GM23338 (cell line): ENCODE results near the gene NFIA. TPM values are rescaled to one million over a fixed set of nuclear protein-coding genes. Genes with fewer than 3 reads are reported as not detected.
A peak's percentile ranks its signal among the peaks of the same experiment; 100 is the strongest.

Experiments used
- ATAC-seq: fragments of 200-7000 bp; cut with Tn5 transposase; 3 replicates; pipeline ENCODE4 v1.9.1; 2020
- DNase-seq: peaks from one replicate; pipeline ENCODE4 v3.0.0-alpha.2; 2015; ENCODE audit warnings: low spot score
- H2AFZ ChIP-seq: fragments of 200-600 bp; sonication (generic); 2 replicates; pipeline ENCODE4 v1.8.0; 2016; ENCODE audit warnings: antibody characterized with exemption, mild to moderate bottlenecking, moderate library complexity
- H3F3A ChIP-seq: fragments of 200-600 bp; sonication (generic); replicated peaks from 2 replicates; pipeline ENCODE4 v1.8.0; 2017; ENCODE audit warnings: antibody characterized with exemption, mixed run types, low read depth
- H3K27ac ChIP-seq: fragments of 200-600 bp; sonication (generic); 2 replicates; pipeline ENCODE4 v1.6.1; 2016; ENCODE audit warnings: low read depth
- H3K27me3 ChIP-seq: fragments of 200-600 bp; sonication (generic); 2 replicates; pipeline ENCODE4 v1.8.0; 2016; ENCODE audit warnings: mild to moderate bottlenecking, mixed run types, moderate library complexity; ENCODE audit not compliant: insufficient read depth
- H3K36me3 ChIP-seq: fragments of 200-600 bp; sonication (generic); 2 replicates; pipeline ENCODE4 v1.8.0; 2016; ENCODE audit warnings: mild to moderate bottlenecking; ENCODE audit not compliant: insufficient read depth
- H3K4me1 ChIP-seq: fragments of 200-600 bp; sonication (generic); 2 replicates; pipeline ENCODE4 v1.8.0; 2016; ENCODE audit warnings: mild to moderate bottlenecking, moderate library complexity; ENCODE audit not compliant: insufficient read depth
- H3K4me2 ChIP-seq: fragments of 200-600 bp; sonication (generic); 2 replicates; pipeline ENCODE4 v1.7.1; 2017; ENCODE audit warnings: mixed run types
- H3K4me3 ChIP-seq: fragments of 200-600 bp; sonication (generic); 2 replicates; pipeline ENCODE4 v1.6.1; 2016; ENCODE audit warnings: mixed run types
- H3K79me2 ChIP-seq: fragments of 200-600 bp; sonication (generic); replicated peaks from 2 replicates; pipeline ENCODE4 v1.8.0; 2017; ENCODE audit warnings: mild to moderate bottlenecking; ENCODE audit not compliant: insufficient read depth
- H3K9me2 ChIP-seq: fragments of 200-600 bp; sonication (generic); 2 replicates; pipeline ENCODE4 v1.8.0; 2017; ENCODE audit not compliant: insufficient read depth
- H4K20me1 ChIP-seq: fragments of 200-600 bp; sonication (generic); replicated peaks from 2 replicates; pipeline ENCODE4 v1.8.0; 2017; ENCODE audit warnings: mild to moderate bottlenecking; ENCODE audit not compliant: insufficient read depth
- H3K27ac Mint-ChIP-seq: 2 replicates; pipeline ENCODE4 v1.8.0; 2020; ENCODE audit warnings: inconsistent platforms, mild to moderate bottlenecking, moderate library complexity, mixed read lengths
- H3K27me3 Mint-ChIP-seq: 3 replicates; pipeline ENCODE4 v1.8.0; 2022; ENCODE audit warnings: low read depth, mild to moderate bottlenecking, moderate library complexity, mixed read lengths, inconsistent platforms; ENCODE audit not compliant: insufficient read depth, poor library complexity
- H3K36me3 Mint-ChIP-seq: 3 replicates; pipeline ENCODE4 v1.8.0; 2021; ENCODE audit warnings: low read depth, mild to moderate bottlenecking, inconsistent platforms, moderate library complexity, mixed read lengths
- H3K4me1 Mint-ChIP-seq: 3 replicates; pipeline ENCODE4 v1.8.0; 2020; ENCODE audit warnings: mild to moderate bottlenecking, inconsistent platforms, mixed read lengths
- H3K4me3 Mint-ChIP-seq: 3 replicates; pipeline ENCODE4 v1.8.0; 2021; ENCODE audit warnings: moderate library complexity, mild to moderate bottlenecking, inconsistent platforms, mixed read lengths
- H3K9me3 Mint-ChIP-seq: 3 replicates; pipeline ENCODE4 v1.8.0; 2020; ENCODE audit warnings: moderate library complexity, mild to moderate bottlenecking, inconsistent platforms, mixed read lengths
- CREB1 ChIP-seq: fragments of 250-450 bp; sonication (Bioruptor Pico); IDR thresholded peaks from 2 replicates; pipeline ENCODE4 v1.5.0; 2020; ENCODE audit warnings: low read depth, mild to moderate bottlenecking, moderate library complexity
- CTCF ChIP-seq, 2 experiments: fragments of 200-600 bp in 1 of 2; sonication (generic) in 1 of 2; conservative IDR thresholded peaks; 2 replicates each; pipeline versions ENCODE4 v1.5.1 to v1.6.1; 2016 to 2017; ENCODE audit warnings: antibody characterized with exemption in 2 of 2, low read depth in 2 of 2, mild to moderate bottlenecking in 2 of 2, moderate library complexity in 1 of 2
- ETS1 ChIP-seq: IDR thresholded peaks from 2 replicates; pipeline ENCODE4 v1.6.1; 2016; ENCODE audit warnings: antibody characterized with exemption
- EZH2 ChIP-seq: fragments of 200-600 bp; sonication (generic); IDR thresholded peaks from one replicate; pipeline ENCODE4 v1.8.0; 2017; ENCODE audit warnings: antibody characterized with exemption, mild to moderate bottlenecking, low read depth; ENCODE audit not compliant: unreplicated experiment
- EZH2phosphoT487 ChIP-seq: fragments of 200-600 bp; sonication (generic); IDR thresholded peaks from one replicate; pipeline ENCODE4 v1.8.1; 2018; ENCODE audit warnings: antibody characterized with exemption; ENCODE audit not compliant: unreplicated experiment
- JUNB ChIP-seq: IDR thresholded peaks from one replicate; pipeline ENCODE4 v1.6.1; 2016; ENCODE audit warnings: antibody characterized with exemption; ENCODE audit not compliant: unreplicated experiment
- NANOG ChIP-seq: IDR thresholded peaks from 2 replicates; pipeline ENCODE4 v1.6.1; 2016; ENCODE audit warnings: antibody characterized with exemption, borderline replicate concordance
- POLR2AphosphoS5 ChIP-seq: IDR thresholded peaks from 2 replicates; pipeline ENCODE4 v1.6.1; 2016; ENCODE audit warnings: antibody characterized with exemption, low read depth
- REST ChIP-seq: IDR thresholded peaks from one replicate; pipeline ENCODE4 v1.6.1; 2018; ENCODE audit warnings: antibody characterized with exemption; ENCODE audit not compliant: unreplicated experiment
- STAT1 ChIP-seq: IDR thresholded peaks from one replicate; pipeline ENCODE4 v1.6.1; 2016; ENCODE audit warnings: antibody characterized with exemption; ENCODE audit not compliant: unreplicated experiment
- ZNF114 ChIP-seq: fragments of 250-450 bp; sonication (Bioruptor Pico); IDR thresholded peaks from 2 replicates; pipeline ENCODE4 v1.5.0; 2020; ENCODE audit warnings: mild to moderate bottlenecking, moderate library complexity
- ZNF331 ChIP-seq: fragments of 250-450 bp; sonication (Bioruptor Pico); IDR thresholded peaks from 2 replicates; pipeline ENCODE4 v1.5.0; 2020; ENCODE audit warnings: low read depth, mild to moderate bottlenecking, moderate library complexity
- ZNF462 ChIP-seq: fragments of 250-450 bp; sonication (Bioruptor Pico); IDR thresholded peaks from 2 replicates; pipeline ENCODE4 v1.5.0; 2020; ENCODE audit warnings: mild to moderate bottlenecking, moderate library complexity
- polyA plus RNA-seq: library from polyadenylated mRNA; unstranded; fragments of >200 nt; fragmentation: Nextera tagmentation; extraction: Ambion mirVana; gene quantifications from 2 replicates; pipeline ENCODE4 v1.2.1, GENCODE V29; 2016
- total RNA-seq: library from RNA; depleted of rRNA; stranded (reverse); fragments of >200 nt; shearing (Covaris generic); gene quantifications from 2 replicates; pipeline ENCODE4 v1.2.3, GENCODE V29; 2014

NFIA gene
- total and polyA plus RNA-seq, 2 experiments from 2014 or later, result 0.97 to 2.3 TPM

- Histone ChIP-seq H3K9me2 (no peaks in the 10 kb centered on the region), H3K27me3 (peaks cover 4% of the 10 kb centered on the region; the same call in 1 of the 2 replicates), H3K36me3 (no peaks in the 10 kb centered on the region), H2AFZ (no peak overlapping the region), H3K4me1 (peaks cover 56% of the 10 kb centered on the region), H3K4me3 (peak overlapping the region; percentile 34), H3K27ac (no peak overlapping the region), H3K4me2 (peak overlapping the region; percentile 64), H3K79me2 (no peaks in the 10 kb centered on the region), H3F3A (no peaks in the 10 kb centered on the region), H4K20me1 (no peaks in the 10 kb centered on the region)
- DNase-seq (no peak), ATAC-seq (peak; percentile 37)
- H3K27ac Mint-ChIP-seq, result no peak overlapping the region
- H3K4me3 Mint-ChIP-seq, result peak overlapping the region; percentile 7; the same call in 1 of the 3 replicates
- H3K27me3 Mint-ChIP-seq, result peaks cover 4% of the 10 kb centered on the region
- H3K4me1 Mint-ChIP-seq, result peaks cover 42% of the 10 kb centered on the region
- TF ChIP-seq EZH2phosphoT487 (no peak), REST (no peak), CTCF (conservative IDR thresholded peaks at IDR 0.05; ENCODE audit: low read depth in 2 of 2) (no peak), ETS1 (no peak), ZNF331 (CRISPR knock-in tag) (no peak), NANOG (no peak), ZNF114 (CRISPR knock-in tag) (no peak), JUNB (no peak), POLR2AphosphoS5 (no peak), CREB1 (CRISPR knock-in tag) (no peak), EZH2 (no peak), STAT1 (no peak), ZNF462 (CRISPR knock-in tag) (no peak)
- no peaks in the 10 kb centered on the region; the same call in 2 of the 3 replicates for H3K9me3 Mint-ChIP-seq
- H3K36me3 Mint-ChIP-seq, result no peaks in the 10 kb centered on the region
These were observed 380.3 kb downstream of the NFIA start for GRCh38 chr1:61462628-61463027.
